Endometrial microvascular endothelial cells (primary cell): ENCODE data around the gene MAPK7. TPM values are rescaled to one million over a fixed set of nuclear protein-coding genes. Genes with fewer than 3 reads are reported as not detected.

Experiments
- in situ Hi-C: cut with HindIII; loops from 2 replicates; pipeline ENCODE4 v1.10.0; 2017; ENCODE audit warnings: low sequenced_read_pairs, low pct_unique_long_range_greater_than_20kb; ENCODE audit errors: inconsistent ontology term
- total RNA-seq: library from RNA; depleted of rRNA; stranded (reverse); fragments of >200 nt; gene quantifications from one replicate; pipeline ENCODE4 v1.2.3, GENCODE V29; 2015; ENCODE audit errors: inconsistent ontology term

MAPK7 gene
- total RNA-seq, 1 donor from 2014 or later, result 21.9 TPM

DNA sequence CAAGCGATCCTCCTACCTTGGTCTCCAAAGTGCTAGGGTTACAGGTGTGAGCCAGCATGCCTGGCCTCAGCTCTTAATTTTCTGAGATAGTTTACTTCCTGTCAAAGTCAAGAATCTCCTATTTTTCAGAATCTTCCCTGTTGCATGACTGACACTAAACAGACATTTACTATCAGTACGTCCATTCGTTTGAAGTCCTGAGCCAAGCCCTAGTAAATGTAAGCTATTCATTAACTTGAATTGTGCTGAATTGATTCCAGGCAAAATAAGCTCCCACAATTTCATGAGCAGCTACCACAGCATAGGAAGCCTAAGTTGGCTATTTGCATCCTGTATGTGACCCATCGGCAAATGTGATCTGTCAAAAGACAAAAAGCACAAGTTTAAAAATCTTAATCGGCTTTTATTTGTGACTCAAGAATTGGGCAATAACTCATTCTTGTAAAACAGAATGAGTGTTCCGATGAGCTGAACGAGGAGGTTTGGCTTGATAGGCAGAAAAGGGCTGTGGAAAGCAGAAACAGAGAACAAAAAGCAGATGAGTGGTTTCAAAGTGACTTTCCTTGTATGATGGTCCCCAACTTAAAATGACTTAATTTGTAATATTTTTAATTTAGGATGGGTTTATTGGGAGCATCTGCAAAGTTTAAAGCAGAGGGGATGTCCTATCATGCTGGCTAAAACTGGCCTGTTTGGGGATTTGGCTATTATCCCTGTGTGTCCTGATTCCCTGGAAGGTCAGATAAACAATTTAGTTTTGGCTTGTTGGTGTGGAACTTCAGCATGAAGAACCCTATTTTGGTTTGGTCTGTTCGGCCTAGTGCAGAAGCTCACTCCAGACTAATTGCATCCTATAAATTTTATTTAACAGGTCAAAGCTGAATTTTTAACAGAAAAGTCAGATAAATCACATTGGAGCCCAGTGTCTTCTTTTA, 46.9 kb downstream of the MAPK7 start:
- in situ Hi-C loops, result no loop called here

DNA sequence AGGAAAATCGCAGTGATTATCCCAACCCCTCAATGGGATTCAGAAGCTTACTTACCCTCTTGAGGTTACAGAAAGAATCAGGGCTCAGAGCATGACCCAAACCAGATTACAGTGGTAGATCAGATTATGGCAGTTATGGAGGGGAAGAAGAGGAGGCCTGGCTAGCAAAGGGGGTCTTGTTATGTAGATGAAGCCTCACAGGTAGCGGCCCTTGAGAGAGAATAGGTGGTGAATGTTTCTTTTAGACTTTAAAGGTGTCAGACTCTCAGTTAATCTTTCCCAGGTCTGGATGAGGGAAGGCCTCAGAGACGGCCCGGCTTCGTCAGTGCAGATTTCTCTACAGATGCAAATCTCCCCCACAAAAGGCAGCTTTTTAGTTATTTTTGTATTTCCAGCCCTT, 48.3 kb downstream of the MAPK7 start:
- in situ Hi-C loops, result no loop called here

DNA sequence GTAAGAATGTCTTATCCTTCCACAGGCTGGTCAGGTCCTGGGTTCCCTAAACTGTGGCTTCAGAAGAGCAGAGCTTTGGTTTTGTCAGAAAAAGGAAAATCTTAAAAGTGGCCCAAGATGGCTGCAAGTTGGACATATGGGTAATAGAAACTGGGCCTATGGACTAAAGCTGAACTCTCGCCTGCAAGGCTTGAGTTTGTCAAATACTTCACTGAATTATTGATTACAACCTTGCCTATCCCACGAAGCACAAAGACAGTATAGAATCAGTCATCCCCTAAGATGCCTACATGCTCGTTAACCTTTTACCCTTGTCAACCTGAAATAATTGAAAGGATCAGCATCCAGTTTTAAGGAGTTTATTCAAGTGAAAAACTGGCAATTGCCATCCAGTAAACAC, 53.4 kb downstream of the MAPK7 start:
- in situ Hi-C loops, result no loop called here

Other genes starting within 250 kb of the MAPK7 start
- 19.8 TPM for gene EPN2, start 141.1 kb upstream of the MAPK7 start, total RNA-seq
- 32.9 TPM for gene B9D1, start 15.8 kb upstream of the MAPK7 start, total RNA-seq
- gene MFAP4, start 8.7 kb downstream of the MAPK7 start, total RNA-seq, result not detected
- gene RNF112, start 32.7 kb downstream of the MAPK7 start, total RNA-seq, result not detected
- gene SLC47A1, start 155.4 kb downstream of the MAPK7 start, total RNA-seq, result 1.7 TPM